CD14-positive monocyte (primary cell): ENCODE data around the gene SUPT5H. TPM values are rescaled to one million over a fixed set of nuclear protein-coding genes. Genes with fewer than 3 reads are reported as not detected.

Experiments
- DNase-seq, 3 donors: peaks; one replicate each; pipeline ENCODE4 v3.0.0-alpha.2; 2011 to 2022
- H2AFZ ChIP-seq: 2 replicates; pipeline ENCODE4 v1.6.0; 2012; ENCODE audit warnings: mild to moderate bottlenecking, low read depth, low read length, inconsistent platforms; ENCODE audit not compliant: insufficient read depth, poor library complexity, severe bottlenecking
- H3K27ac ChIP-seq, 2 donors: 1 replicate in 1 of 2; 2 replicates in 1 of 2; pipeline ENCODE4 v1.5.1; 2012 to 2013; ENCODE audit warnings: low read length in 2 of 2, control low read depth in 1 of 2, inconsistent platforms in 1 of 2, low read depth in 1 of 2, mild to moderate bottlenecking in 1 of 2
- H3K27me3 ChIP-seq, 2 donors: one replicate each; pipeline versions ENCODE4 v1.6.0 to v1.6.1; 2011 to 2013; ENCODE audit warnings: low read length in 2 of 2; ENCODE audit not compliant: control insufficient read depth in 2 of 2, insufficient read depth in 2 of 2
- H3K36me3 ChIP-seq, 2 donors: replicated peaks in 1 of 2; 1 replicate in 1 of 2; 2 replicates in 1 of 2; pipeline versions ENCODE4 v1.5.1 to v1.6.1; 2012 to 2013; ENCODE audit warnings: low read length in 2 of 2, control low read depth in 1 of 2, inconsistent platforms in 1 of 2, mild to moderate bottlenecking in 1 of 2; ENCODE audit not compliant: insufficient read depth in 2 of 2, control insufficient read depth in 1 of 2
- H3K4me1 ChIP-seq, 2 donors: 1 replicate in 1 of 2; 2 replicates in 1 of 2; pipeline versions ENCODE4 v1.5.1 to v1.6.1; 2012 to 2013; ENCODE audit warnings: low read length in 2 of 2, control low read depth in 1 of 2, inconsistent platforms in 1 of 2, mild to moderate bottlenecking in 1 of 2, moderate library complexity in 1 of 2; ENCODE audit not compliant: insufficient read depth in 2 of 2, control insufficient read depth in 1 of 2
- H3K4me2 ChIP-seq: replicated peaks from 2 replicates; pipeline ENCODE3; 2012; ENCODE audit warnings: low read length, moderate library complexity, mild to moderate bottlenecking; ENCODE audit not compliant: poor library complexity, severe bottlenecking; ENCODE audit errors: extremely low read depth
- H3K4me3 ChIP-seq, 3 experiments: fragments of 200-600 bp in 1 of 3; sonication (generic) in 1 of 3; replicated peaks in 1 of 3; 1 replicate in 2 of 3; 2 replicates in 1 of 3; pipeline ENCODE4 v1.5.1; 2011 to 2013; ENCODE audit warnings: low read length in 3 of 3, mild to moderate bottlenecking in 3 of 3, control low read depth in 2 of 3, low read depth in 2 of 3, inconsistent platforms in 1 of 3, moderate library complexity in 1 of 3
- H3K79me2 ChIP-seq: 2 replicates; pipeline ENCODE4 v1.6.0; 2012; ENCODE audit warnings: mild to moderate bottlenecking, control low read depth, inconsistent platforms, low read length, moderate library complexity; ENCODE audit not compliant: insufficient read depth
- H3K9ac ChIP-seq: 2 replicates; pipeline ENCODE4 v1.6.0; 2017; ENCODE audit warnings: low read length, mild to moderate bottlenecking; ENCODE audit not compliant: insufficient read depth, poor library complexity, severe bottlenecking
- H3K9me3 ChIP-seq, 2 donors: replicated peaks in 1 of 2; 1 replicate in 1 of 2; 2 replicates in 1 of 2; pipeline versions ENCODE4 v1.5.1 to v1.6.1; 2012 to 2013; ENCODE audit warnings: low read length in 2 of 2, control low read depth in 1 of 2; ENCODE audit not compliant: control insufficient read depth in 1 of 2, insufficient read depth in 1 of 2
- H4K20me1 ChIP-seq: 2 replicates; pipeline ENCODE4 v1.6.0; 2012; ENCODE audit warnings: mild to moderate bottlenecking, low read length, control low read depth, moderate library complexity; ENCODE audit not compliant: insufficient read depth
- H3K27ac Mint-ChIP-seq, 7 donors: one replicate each; pipeline ENCODE4 v1.8.0; 2020; ENCODE audit warnings: mild to moderate bottlenecking in 7 of 7, mixed read lengths in 7 of 7, moderate library complexity in 6 of 7, inconsistent platforms in 2 of 7
- H3K27me3 Mint-ChIP-seq, 3 donors: one replicate each; pipeline ENCODE4 v1.8.0; 2021 to 2022; ENCODE audit warnings: low read depth in 3 of 3, mild to moderate bottlenecking in 3 of 3, mixed read lengths in 3 of 3, moderate library complexity in 3 of 3, inconsistent platforms in 1 of 3
- H3K36me3 Mint-ChIP-seq, 2 donors: one replicate each; pipeline ENCODE4 v1.8.0; 2020; ENCODE audit warnings: mixed read lengths in 2 of 2, inconsistent platforms in 1 of 2, mild to moderate bottlenecking in 1 of 2
- H3K4me1 Mint-ChIP-seq: one replicate; pipeline ENCODE4 v1.8.0; 2020; ENCODE audit warnings: mild to moderate bottlenecking, mixed read lengths
- H3K4me3 Mint-ChIP-seq, 2 donors: one replicate each; pipeline ENCODE4 v1.8.0; 2020; ENCODE audit warnings: mild to moderate bottlenecking in 2 of 2, mixed read lengths in 2 of 2, moderate library complexity in 1 of 2
- H3K9me3 Mint-ChIP-seq, 7 donors: one replicate each; pipeline ENCODE4 v1.8.0; 2020 to 2022; ENCODE audit warnings: mixed read lengths in 7 of 7, mild to moderate bottlenecking in 6 of 7, moderate library complexity in 6 of 7, inconsistent platforms in 2 of 7
- WGBS: methylation state at CpG from one replicate; pipeline ENCODE4 v1.1.5; 2013; ENCODE audit warnings: missing lambda C conversion rate; ENCODE audit not compliant: insufficient coverage; 5-methylcytosine and 5-hydroxymethylcytosine counted together
- intact Hi-C, 2 donors: fragments of 100-400 bp; cut with micrococcal nuclease; formaldehyde crosslinking; loops; one replicate each; pipeline versions ENCODE4 v1.15.0 to v1.15.1; 2023
- polyA plus RNA-seq, 3 donors: library from polyadenylated mRNA; depleted of rRNA in 1 of 3; unstranded in 2 of 3; stranded (reverse) in 1 of 3; fragments of 300-500 nt in 2 of 3; fragments of >200 nt in 1 of 3; fragmentation: Illumina TruSeq in 2 of 3; gene quantifications; 1 replicate in 2 of 3; 2 replicates in 1 of 3; pipeline ENCODE4 v1.2.3, GENCODE V29; 2012 to 2021
- TF ChIP-seq, protein P1 (sequence below): fragments of 200-600 bp; IDR thresholded peaks from one replicate; pipeline ENCODE4 v1.8.0; 2022; ENCODE audit warnings: antibody characterized with exemption, mild to moderate bottlenecking

The SUPT5H gene
- polyA plus RNA-seq, 3 donors: 43.6 to 83.2 (median 50.7) TPM

DNA sequence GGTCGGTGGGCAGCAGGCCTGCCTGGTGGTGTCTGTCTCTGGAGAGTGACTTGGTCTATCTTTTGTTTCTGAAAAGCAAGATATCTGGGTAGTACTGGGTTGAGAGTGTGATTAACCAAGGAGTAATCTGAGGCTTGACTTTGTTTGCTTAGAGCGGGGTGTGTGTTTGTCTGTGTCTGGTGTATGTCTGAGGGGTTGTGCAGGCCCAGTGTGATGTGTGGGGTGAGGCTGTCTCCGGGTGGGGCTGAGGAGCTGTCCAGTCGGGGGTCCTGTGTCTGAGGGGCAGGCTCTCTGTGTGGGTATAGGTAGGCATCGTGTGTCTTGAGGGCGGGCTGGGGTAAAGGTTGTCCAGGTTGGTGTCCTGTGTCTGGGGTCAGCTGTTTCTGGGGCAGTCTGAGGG is 24.2 kb downstream of the SUPT5H start:
- WGBS: 95% methylated on average over 6 of the region's 6 CpGs
- no peaks in the 10 kb centered on the region for H3K4me1 ChIP-seq
- TF ChIP-seq, protein P1, sequence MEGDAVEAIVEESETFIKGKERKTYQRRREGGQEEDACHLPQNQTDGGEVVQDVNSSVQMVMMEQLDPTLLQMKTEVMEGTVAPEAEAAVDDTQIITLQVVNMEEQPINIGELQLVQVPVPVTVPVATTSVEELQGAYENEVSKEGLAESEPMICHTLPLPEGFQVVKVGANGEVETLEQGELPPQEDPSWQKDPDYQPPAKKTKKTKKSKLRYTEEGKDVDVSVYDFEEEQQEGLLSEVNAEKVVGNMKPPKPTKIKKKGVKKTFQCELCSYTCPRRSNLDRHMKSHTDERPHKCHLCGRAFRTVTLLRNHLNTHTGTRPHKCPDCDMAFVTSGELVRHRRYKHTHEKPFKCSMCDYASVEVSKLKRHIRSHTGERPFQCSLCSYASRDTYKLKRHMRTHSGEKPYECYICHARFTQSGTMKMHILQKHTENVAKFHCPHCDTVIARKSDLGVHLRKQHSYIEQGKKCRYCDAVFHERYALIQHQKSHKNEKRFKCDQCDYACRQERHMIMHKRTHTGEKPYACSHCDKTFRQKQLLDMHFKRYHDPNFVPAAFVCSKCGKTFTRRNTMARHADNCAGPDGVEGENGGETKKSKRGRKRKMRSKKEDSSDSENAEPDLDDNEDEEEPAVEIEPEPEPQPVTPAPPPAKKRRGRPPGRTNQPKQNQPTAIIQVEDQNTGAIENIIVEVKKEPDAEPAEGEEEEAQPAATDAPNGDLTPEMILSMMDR: no peak
- Mint-ChIP-seq H3K4me3 (no peak overlapping the region), H3K27me3 (no peaks in the 10 kb centered on the region), H3K4me1 (no peaks in the 10 kb centered on the region), H3K9me3 (no peaks in the 10 kb centered on the region), H3K36me3 (peaks cover 90 to 95% of the 10 kb centered on the region in 2 donors), H3K27ac (peak overlapping the region in 2 of 7 donors; percentile 2 to 13)
- intact Hi-C loops: no loop called here
- no peak overlapping the region for H3K4me3 ChIP-seq
- peaks cover 97 to 100% of the 10 kb centered on the region in 2 donors for H3K36me3 ChIP-seq
- no peak overlapping the region for H2AFZ ChIP-seq
- DNase-seq: no peak
- no peak overlapping the region for H3K9ac ChIP-seq
- peaks cover 24% of the 10 kb centered on the region for H4K20me1 ChIP-seq
- H3K27ac ChIP-seq: no peak overlapping the region
- no peaks in the 10 kb centered on the region for H3K27me3 ChIP-seq
- no peaks in the 10 kb centered on the region for H3K9me3 ChIP-seq
- no peaks in the 10 kb centered on the region for H3K79me2 ChIP-seq
- no peak overlapping the region for H3K4me2 ChIP-seq

DNA sequence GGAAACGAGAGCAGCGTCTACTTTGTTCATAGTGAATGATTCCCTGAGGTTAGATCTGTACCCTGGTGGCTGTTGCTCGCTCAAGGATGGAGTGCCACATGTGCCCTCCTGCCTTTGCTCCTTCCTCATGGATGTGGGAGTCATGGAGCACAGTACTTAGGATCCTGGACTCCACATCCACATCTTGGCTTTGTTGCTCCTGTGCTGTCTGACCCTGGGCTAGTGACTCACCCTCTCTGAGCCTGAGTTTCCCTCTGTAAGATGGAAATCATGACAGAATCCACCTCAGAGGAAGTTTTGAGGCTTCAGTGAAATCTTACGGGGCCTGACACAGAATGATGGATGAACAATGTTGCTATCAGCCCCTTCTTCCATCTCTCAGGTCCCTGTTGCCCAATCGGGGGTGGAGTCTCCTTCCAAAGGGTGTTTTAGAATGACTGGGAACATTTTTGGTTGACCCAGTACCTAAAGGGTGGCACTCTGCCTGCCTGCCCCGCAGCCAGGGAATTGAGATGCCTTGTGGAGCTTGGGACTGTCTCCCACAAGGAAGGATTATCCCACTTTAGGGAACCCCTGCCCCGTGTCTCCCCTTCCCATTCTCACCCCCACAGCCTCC is 25.4 kb downstream of the SUPT5H start:
- H3K4me1 ChIP-seq: no peaks in the 10 kb centered on the region
- TF ChIP-seq, protein P1: no peak
- no peak overlapping the region for H3K4me2 ChIP-seq
- peaks cover 18% of the 10 kb centered on the region for H4K20me1 ChIP-seq
- no peak overlapping the region for H3K4me3 Mint-ChIP-seq
- H3K36me3 Mint-ChIP-seq: peaks cover 88 to 95% of the 10 kb centered on the region in 2 donors
- H3K36me3 ChIP-seq: peaks cover 92 to 100% of the 10 kb centered on the region in 2 donors
- H2AFZ ChIP-seq: no peak overlapping the region
- H3K9me3 Mint-ChIP-seq: no peaks in the 10 kb centered on the region
- H3K79me2 ChIP-seq: no peaks in the 10 kb centered on the region
- no peaks in the 10 kb centered on the region for H3K9me3 ChIP-seq
- peak overlapping the region in 3 of 7 donors; percentile 16 to 76 (median 41) for H3K27ac Mint-ChIP-seq
- no peaks in the 10 kb centered on the region for H3K4me1 Mint-ChIP-seq
- no peaks in the 10 kb centered on the region for H3K27me3 ChIP-seq
- DNase-seq: no peak
- no peaks in the 10 kb centered on the region for H3K27me3 Mint-ChIP-seq
- 88% methylated on average over 1 of the region's 7 CpGs for WGBS
- H3K4me3 ChIP-seq: no peak overlapping the region
- H3K9ac ChIP-seq: no peak overlapping the region
- intact Hi-C loops: loop anchor here in 1 of 2 donors (5.0 kb wide), 1 partner anchor 61 kb away; the partner anchor contains the start of gene EID2B
- no peak overlapping the region for H3K27ac ChIP-seq
